Ovary (tissue), 3 donors: ENCODE data around the gene HAL.

Experiments
- CTCF ChIP-seq, 3 donors: fragments of 450-650 bp in 2 of 3; fragments of 200-600 bp in 1 of 3; IDR thresholded peaks; one replicate each; pipeline versions ENCODE4 v1.5.1 to v1.8.0; 2016 to 2022; ENCODE audit warnings: antibody characterized with exemption in 3 of 3, mild to moderate bottlenecking in 1 of 3
- EP300 ChIP-seq: sonication (generic); formaldehyde crosslinking; IDR thresholded peaks from one replicate; pipeline ENCODE4 v1.6.1; 2017; ENCODE audit warnings: antibody characterized with exemption
- POLR2A ChIP-seq: fragments of 450-650 bp; IDR thresholded peaks from one replicate; pipeline ENCODE4 v1.6.1; 2017; ENCODE audit warnings: antibody characterized with exemption, mild to moderate bottlenecking, moderate library complexity
- donor health status: DM: no; HTN: no; CAD: no.

- TF ChIP-seq POLR2A (no peak), EP300 (no peak), CTCF (IDR thresholded peaks at IDR 0.05) (no peak)
Observed at GRCh38 chr12:96020314-96021003, 24.3 kb upstream of the HAL start.
